ENCODE results near the gene GBP5.
"Not testable (repeated sequence)": the region's sequence is repeated elsewhere in the genome, so short reads cannot be mapped to it uniquely, and the experiment has no call there.

Gene GBP5, protein sequence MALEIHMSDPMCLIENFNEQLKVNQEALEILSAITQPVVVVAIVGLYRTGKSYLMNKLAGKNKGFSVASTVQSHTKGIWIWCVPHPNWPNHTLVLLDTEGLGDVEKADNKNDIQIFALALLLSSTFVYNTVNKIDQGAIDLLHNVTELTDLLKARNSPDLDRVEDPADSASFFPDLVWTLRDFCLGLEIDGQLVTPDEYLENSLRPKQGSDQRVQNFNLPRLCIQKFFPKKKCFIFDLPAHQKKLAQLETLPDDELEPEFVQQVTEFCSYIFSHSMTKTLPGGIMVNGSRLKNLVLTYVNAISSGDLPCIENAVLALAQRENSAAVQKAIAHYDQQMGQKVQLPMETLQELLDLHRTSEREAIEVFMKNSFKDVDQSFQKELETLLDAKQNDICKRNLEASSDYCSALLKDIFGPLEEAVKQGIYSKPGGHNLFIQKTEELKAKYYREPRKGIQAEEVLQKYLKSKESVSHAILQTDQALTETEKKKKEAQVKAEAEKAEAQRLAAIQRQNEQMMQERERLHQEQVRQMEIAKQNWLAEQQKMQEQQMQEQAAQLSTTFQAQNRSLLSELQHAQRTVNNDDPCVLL

DNA sequence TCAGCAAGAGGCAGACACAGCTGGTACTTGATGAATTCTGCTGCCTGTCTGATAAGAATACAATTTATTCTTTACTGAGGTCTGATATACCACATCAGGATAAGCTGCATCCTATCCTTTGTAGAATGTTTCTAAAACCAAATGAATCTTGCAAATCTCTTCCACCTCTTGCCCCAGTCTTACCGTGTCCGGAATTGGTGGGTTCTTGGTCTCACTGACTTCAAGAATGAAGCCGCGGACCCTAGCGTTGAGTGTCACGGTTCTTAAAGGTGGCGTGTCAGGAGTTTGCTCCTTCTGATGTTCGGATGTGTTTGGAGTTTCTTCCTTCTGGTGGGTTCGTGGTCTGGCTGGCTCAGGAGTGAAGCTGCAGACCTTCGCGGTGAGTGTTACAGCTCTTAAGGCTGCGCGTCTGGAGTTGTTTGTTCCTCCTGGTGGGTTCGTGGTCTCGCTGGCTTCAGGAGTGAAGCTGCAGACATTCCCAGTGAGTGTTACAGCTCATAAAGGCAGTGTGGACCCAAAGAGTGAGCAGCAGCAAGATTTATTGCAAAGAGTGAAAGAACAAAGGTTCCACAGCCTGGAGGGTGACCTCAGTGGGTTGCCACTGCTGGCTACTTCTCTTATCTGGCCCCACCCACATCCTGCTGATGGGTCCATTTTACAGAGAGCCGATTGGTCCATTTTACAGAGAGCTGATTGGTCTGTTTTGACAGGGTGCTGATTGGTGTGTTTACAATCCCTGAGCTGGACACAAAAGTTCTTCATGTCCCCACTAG is at the start of gene GBP5:
TSS of gene GBP5 (minus strand) at position 592 of the 773 bp plus-strand sequence. CDS start 3,305 bp downstream, outside the sequence.
- DNase-seq (ENCODE audit: low read depth): not testable (repeated sequence)

DNA sequence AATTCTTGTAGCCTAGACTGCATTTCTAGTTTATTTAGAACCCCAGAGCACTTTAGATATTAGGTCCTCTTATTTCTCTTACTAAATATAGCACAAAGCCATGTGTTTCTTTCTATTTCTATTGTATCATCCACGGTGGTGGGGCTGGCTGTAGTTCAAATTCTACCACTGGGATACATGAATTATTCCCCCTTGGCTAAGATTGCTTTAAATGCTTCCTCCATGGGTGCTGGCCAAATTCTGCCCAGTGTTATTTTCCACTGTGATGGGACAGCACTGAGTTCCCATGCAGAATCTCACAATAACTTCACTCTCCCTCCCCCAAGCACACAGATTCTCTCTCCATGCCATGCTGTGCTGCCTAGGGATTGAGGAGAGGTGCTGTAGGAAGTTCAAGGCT is 49.7 kb upstream of the GBP5 start:
- no peak for DNase-seq (ENCODE audit: low read depth)

DNA sequence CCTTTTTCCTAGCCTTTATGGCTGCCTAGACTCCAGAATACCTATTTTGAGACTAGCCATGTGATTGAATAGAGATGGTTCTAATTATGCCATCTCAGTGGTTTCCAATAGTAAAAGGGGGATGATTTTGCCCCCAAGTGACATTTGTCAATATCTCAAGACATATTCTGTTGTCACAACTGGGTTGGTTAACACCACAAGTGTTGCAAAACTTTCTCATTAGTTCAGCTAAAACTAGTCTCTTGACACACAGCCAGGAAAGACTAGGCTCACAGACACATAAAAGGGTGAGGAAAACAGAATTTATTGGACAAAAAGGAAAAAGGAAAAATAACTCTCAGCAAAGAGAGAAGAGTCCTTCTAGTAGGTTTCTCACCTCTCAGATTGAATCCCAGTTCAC is 39.9 kb upstream of the GBP5 start:
- no peak for DNase-seq (ENCODE audit: low read depth)

DNA sequence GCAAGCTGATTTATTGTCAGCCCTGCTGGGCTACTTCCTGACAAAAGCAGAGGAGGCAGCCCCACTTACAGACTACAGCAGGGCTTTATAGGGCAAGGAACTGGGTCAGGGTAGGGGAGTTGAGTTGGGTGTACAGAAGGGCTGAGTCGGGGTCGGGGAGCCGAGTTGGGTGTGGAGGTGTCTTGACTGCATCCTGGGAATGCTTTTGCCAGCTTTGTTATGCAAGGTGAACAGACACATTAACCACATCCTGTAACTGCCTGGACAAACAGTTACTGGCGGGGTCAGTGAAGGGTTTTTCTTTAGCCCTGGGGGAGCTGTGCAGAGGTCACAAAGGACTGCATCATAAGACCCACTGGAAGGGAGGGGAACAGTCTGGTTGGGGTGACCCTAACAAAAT is 39.1 kb upstream of the GBP5 start:
- DNase-seq (ENCODE audit: low read depth): no peak

DNA sequence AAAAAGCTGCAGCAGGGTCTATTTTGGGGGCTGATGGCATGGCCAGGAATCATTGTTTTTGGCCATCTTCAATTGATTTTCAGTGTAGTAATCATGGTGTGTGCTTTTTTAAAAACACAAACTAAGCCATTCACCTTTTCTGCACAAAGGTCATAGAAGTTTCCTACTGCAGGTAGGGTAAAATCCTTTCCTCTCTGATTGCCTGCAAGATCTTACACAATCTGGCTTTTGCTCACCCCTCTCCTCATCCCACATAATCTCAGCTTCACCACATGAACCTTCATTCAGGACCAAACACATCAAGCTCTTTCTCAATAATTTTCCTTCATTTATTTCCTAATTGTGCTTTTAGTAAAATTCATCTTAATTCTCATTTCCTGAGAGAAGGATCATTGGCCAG is 38.3 kb upstream of the GBP5 start:
- no peak for DNase-seq (ENCODE audit: low read depth)

DNA sequence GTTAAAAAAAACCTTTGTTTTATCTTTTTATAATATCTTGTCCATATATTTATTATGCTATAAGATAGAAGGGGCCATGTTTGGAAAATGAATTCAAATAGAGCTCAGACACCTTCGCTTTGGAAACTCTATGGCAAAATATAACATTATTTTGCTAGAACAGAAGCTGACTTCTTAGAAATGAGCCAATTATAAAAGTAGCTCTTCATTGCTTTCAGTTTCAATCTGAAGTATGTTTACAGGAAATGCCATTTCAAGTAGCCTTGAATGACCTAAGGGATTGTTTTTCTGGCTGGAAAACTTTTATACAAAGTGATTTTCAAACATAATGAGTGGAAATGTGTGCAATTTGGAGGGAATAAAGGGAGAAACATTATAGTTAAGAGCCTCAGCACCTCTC is 37.8 kb upstream of the GBP5 start:
- DNase-seq (ENCODE audit: low read depth): no peak

DNA sequence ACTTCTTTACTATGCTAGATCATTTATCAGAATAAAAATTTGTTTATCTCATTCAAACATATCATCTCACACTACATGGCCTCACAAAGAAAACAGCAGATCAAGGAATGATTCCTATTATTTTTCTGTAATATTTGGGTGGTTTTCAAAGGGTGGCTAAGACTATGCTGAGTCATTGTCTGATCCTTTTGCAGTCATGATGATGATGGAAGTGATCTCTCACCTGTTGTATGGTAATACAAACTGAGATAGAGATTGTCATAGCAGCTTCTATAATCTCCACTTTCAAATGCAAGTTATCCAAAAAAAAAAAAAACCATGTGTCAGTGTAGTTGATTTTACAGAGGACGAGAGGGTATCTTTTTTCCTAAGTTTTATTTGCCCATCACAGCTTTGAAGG is 37.2 kb upstream of the GBP5 start:
- DNase-seq (ENCODE audit: low read depth): no peak

DNA sequence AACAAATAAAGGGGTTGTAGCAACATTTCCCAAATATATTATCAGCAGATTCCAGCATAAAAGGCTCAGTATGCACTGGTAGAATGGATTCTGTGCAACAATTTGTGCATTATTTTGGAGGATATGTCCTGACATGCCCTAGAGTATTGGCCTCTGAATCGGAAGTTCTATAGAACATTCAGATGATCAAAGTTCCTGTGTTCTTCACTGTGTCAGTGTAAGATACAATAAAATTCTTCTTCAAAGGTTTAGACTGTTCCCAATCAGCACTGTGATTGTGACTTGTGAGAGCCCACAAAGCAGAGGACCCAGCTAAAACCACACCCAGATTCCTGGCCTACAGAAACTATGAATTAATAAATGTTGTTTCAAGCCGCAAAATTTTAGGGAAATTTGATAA is 33.6 kb upstream of the GBP5 start:
- DNase-seq (ENCODE audit: low read depth): no peak

DNA sequence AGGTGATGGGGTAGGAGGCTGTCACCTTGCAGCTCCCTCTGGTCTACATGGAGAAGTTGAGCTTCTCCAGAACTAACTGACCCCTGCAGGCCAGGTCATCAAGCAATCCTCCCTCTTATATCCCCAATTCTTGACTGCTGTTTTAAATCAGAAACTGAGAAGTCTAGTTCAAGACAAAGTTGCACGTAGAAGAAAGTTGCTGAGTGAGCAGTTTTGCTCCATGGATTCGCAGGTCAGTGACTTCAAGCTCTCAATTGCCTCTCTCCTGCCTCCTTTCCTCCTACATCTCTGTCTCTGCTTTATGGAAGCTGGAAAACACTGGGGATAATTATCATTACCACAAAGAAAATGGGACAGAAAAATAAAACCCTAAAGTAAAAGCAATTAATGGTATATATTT is 32.8 kb upstream of the GBP5 start:
- DNase-seq (ENCODE audit: low read depth): no peak

DNA sequence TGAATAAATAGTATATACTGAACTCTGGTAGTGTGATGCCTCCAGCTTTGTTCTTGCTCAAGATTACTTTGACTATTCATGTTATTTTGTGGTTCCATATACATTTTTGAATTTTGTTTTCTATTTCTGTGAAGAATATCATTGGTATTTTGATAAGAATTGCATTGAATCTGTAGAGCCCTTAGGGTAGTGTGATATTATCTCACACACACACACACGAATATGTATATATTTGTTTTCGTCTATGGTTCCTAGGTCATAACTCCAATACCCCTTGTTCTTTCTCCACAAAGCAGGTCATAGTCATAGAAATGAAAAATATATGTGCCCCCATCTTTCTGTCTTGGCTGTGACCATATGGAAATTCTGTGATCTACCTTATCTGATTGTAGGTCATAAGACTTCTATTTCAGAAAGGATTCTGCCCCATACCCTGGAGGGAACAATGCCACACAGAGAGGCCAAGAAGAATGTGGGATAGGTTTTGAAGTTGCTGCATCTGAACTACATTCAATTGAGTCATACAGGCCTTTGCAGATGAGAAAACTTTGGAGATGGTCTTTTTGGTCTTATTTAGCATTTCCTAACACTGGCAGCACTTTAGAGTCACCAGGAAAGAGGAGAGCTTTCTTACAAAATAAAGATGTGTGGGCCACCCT is 32.0 kb upstream of the GBP5 start:
- no peak for DNase-seq (ENCODE audit: low read depth)

DNA sequence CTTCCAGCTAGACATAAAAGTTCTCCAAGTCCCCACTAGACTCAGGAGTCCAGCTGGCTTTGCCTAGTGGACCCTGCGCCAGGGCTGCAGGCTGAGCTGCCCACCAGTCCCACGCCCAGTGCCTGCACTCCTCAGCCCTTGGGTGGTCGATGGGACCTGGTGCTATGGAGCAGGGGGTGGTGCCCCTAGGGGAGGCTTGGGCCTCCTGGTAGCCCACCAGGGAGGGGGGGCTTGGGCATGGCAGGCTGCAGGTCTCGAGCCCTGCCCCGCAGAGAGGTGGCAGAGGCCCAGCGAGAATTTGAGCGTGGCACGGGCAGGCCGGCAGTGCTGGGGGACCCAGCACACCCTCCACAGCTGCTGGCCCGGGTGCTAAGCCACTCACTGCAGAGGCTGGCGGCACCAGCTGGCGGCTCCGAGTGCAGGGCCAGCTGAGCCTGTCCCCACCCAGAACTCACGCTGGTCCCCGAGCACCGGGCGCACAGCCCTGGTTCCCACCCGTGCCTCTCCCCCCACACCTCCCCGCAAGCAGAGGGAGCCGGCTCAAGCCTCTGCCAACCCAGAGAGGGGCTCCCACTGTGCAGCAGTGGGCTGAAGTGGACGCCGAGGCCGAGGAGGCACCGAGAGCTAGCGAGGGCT is 30.2 kb upstream of the GBP5 start:
- no peak for DNase-seq (ENCODE audit: low read depth)

DNA sequence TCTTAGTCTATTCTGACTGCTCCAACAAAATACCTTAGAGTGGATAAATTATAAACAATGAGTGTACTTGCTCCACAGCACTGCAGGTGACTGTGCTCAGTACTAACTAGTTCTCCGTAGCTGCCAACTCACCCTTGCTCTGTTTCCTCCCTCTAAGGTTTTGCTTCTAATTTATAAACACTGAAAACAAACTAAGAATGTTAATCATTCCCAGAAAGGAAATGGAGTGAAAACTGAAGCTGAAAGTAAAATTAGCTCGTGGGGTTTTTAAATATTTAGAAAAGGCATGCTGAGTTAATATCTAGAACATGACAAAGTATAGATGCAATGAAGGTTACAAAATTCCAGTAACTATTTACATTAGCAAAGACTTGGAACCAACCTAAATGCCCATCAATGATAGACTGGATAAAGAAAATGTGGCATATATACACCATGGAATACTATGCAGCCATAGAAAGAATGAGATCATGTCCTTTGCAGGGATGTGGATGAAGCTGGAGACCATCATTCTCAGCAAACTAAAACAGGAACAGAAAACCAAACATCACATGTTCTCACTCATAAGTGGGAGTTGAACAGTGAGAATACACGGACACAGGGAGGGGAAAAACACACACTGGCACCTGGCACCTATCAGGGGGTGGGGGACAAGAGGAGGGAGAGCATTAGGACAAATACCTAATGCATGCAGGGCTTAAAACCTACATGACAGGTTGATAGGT is 27.2 kb upstream of the GBP5 start:
- not testable (repeated sequence) for DNase-seq (ENCODE audit: low read depth)

DNA sequence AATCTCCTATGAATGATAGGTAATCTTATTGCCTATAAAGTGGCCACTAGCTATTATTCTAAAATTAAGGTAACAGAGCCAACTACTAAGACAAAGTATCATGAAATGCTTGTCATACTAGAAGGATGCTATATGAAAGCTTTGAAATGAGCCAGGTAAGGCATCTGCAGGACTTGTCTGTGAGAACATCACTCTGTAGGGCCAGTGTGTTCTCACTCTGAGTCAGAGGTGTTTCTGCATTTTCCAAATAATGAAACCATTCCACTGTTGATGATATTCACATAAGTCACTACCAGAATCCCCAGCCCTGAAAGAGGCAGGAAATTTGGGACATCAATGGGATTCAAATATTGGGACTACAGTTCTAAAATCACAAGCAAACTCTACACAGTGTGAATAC is 25.8 kb upstream of the GBP5 start:
- DNase-seq (ENCODE audit: low read depth): no peak

DNA sequence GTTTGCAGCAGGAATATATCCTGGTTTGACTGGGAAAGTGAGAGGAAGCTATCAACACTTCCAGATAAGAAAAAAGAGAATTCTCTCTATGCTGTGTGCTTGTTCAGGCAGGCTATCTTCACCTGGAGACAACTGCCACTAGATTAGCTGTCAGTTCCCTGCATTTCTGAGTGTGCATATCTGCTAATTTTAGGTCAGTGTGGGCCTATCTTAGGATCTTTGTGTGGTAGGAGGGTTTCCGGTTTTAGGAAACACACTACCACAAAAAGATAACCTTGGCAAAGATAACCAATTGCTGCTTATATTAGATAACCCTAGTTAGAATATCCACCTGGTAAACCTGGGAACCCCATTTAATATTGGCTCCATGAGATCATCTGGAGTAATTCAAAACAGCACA is 22.5 kb upstream of the GBP5 start:
- peak; percentile 56 for DNase-seq (ENCODE audit: low read depth)

DNA sequence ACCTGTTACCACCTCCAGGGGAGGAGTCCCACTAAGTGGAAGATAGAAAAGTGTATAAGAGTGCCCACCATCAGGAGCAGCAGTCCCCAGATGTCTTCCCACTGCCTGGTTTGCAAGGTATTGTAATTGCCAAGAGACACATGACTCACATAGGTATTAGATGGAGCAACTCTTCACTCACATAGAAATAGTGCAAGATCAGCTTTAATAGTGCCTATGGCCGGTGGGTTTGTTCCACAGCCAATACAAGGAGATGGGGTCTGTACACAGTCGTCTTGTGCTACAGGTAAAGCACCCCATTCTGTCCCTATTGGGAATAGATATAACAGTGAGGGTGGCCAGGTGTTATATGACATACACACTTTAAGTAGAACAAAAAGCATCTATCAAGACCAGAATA is 18.6 kb upstream of the GBP5 start:
- no peak for DNase-seq (ENCODE audit: low read depth)

DNA sequence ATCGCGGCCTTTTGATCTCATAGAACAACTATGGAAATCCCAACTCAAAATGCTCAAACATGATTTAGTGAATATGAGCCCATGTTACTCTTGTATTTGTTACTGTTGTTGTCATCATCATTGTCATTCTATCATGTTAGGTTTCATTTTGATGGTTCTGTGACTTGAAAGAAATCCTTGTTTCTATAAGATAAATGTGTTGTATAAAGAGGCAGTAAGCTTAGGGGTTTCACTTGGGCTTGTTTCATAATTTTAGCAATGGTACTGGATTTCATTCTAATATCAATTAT is 15.3 kb upstream of the GBP5 start:
- DNase-seq (ENCODE audit: low read depth): no peak

DNA sequence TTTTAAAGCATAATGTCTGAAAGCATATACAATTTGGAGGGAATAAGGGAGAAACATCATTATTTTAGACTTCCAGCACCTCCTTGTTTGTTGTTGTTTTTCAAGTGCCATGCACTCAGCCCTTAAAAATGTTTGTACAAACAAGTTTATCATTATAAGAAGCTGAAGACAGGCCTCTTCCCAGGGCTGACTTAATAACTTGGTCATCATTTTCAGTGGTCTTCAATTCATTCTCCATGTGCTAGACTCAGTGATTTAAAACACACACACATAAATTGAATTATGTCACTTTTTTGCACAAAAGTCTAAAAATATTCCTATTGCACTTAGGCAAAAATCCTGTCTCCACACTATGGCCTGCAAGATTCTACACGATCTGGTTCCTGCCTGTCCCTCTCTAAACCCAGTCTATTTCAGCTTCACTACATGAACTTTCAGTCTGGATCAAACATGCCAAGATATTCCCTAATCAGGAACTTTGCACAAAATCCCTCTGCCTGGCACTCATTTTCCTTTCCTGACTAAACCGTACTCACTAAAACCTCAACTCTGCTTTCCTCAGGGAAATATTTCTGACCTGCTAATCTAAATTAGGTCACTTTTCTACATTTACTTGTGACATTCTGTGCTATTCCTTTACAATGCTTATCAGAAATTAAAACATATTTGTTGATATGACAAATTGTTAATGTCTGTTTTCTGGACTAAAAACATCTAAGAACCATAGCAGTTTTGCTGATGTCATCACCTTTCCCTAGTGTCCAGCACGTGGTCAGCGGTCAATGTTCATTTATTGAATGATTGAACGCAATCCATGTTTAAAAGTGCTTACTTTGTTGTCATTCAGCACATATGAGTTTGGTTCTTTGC is 14.8 kb upstream of the GBP5 start:
- no peak for DNase-seq (ENCODE audit: low read depth)

DNA sequence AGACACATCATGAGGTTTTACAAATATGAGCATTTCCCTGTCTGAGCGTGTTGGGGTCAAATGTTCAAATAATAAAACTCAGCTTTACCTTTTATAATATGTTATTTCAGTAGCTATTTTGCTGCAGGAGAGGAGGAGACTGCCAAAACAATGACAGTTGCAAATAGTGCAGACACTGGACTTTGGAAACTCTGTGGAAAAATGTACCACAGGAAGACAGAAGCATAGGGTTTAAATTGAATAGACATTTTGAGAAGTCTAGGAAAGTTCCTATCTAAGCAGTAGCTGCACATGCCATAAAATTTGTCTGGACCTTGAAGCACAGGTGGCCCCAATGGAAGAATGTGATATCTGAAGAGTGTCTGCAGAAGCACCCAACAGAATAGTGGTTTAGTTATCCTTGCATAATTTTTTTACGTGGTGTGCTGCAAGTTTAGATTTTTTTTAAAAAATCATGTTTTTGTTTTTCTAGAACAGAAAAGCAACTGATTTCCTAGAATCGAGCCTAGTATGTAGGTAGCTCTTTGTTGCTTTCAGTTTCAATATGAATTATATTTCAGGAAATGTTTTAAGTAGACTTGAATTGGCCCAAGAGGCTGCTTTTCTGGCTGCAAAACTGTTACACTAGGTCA is 14.0 kb upstream of the GBP5 start:
- DNase-seq (ENCODE audit: low read depth): no peak

DNA sequence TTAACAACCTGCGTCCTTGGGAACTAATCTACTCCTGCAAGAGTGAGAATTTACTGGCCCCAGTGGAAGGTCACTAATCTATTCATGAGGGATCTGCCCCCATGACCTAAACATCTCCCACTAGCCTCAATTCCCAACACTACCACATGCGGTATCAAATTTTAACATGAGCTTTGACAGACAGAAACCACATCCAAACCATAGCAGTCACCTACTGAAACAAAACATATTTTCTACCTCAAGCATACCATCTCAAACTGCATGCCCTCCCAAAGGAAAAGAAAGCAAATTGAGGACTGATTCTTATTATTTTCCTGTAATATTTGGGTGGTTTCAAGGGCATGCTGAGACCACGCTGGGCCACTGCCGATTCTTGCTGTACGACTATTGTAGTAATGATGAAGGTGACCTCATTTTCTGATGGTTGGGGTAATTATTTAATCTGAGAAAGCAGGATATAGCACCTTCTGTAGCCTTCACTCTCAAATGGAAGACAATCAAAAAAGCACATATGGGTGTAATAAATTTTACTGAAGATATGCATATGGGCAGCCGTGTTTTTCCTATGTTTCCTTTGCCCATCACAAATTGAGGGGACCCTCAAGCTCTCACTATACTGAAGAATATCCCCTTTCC is 13.2 kb upstream of the GBP5 start:
- DNase-seq (ENCODE audit: low read depth): no peak
